MM.1S (cell line): ENCODE results near the gene SEPSECS.

Source experiments
- EZH2 ChIP-seq: fragments of 300-600 bp; sonication (generic); optimal IDR thresholded peaks from 2 replicates; pipeline ENCODE3; 2017; ENCODE audit warnings: low read depth, mild to moderate bottlenecking, antibody characterized with exemption, low read length, mixed read lengths
- TF ChIP-seq, protein P1 (sequence below): fragments of 300-600 bp; sonication (generic); IDR thresholded peaks from 2 replicates; pipeline ENCODE4 v1.5.1; 2016; ENCODE audit warnings: antibody characterized with exemption, low read length, mixed read lengths

- TF ChIP-seq, protein P1, sequence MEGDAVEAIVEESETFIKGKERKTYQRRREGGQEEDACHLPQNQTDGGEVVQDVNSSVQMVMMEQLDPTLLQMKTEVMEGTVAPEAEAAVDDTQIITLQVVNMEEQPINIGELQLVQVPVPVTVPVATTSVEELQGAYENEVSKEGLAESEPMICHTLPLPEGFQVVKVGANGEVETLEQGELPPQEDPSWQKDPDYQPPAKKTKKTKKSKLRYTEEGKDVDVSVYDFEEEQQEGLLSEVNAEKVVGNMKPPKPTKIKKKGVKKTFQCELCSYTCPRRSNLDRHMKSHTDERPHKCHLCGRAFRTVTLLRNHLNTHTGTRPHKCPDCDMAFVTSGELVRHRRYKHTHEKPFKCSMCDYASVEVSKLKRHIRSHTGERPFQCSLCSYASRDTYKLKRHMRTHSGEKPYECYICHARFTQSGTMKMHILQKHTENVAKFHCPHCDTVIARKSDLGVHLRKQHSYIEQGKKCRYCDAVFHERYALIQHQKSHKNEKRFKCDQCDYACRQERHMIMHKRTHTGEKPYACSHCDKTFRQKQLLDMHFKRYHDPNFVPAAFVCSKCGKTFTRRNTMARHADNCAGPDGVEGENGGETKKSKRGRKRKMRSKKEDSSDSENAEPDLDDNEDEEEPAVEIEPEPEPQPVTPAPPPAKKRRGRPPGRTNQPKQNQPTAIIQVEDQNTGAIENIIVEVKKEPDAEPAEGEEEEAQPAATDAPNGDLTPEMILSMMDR, result no peak
- no peak for TF ChIP-seq EZH2
These were observed 49.5 kb upstream of the SEPSECS start for GRCh38 chr4:25209702-25210101.
